Astrocyte (in vitro differentiated cells and primary cell): ENCODE data around the gene NCOA7.
"Not testable (repeated sequence)": the region's sequence is repeated elsewhere in the genome, so short reads cannot be mapped to it uniquely, and the experiment has no call there.

Source experiments
- CTCF ChIP-seq: IDR thresholded peaks from 2 replicates; pipeline ENCODE4 v1.5.1; 2011; ENCODE audit warnings: low read depth, mild to moderate bottlenecking, inconsistent platforms, low read length, moderate library complexity; ENCODE audit not compliant: insufficient read depth
- EZH2 ChIP-seq: IDR thresholded peaks from 2 replicates; pipeline ENCODE4 v1.6.1; 2012; ENCODE audit warnings: mild to moderate bottlenecking, low read length, inconsistent platforms; ENCODE audit not compliant: insufficient read depth

DNA sequence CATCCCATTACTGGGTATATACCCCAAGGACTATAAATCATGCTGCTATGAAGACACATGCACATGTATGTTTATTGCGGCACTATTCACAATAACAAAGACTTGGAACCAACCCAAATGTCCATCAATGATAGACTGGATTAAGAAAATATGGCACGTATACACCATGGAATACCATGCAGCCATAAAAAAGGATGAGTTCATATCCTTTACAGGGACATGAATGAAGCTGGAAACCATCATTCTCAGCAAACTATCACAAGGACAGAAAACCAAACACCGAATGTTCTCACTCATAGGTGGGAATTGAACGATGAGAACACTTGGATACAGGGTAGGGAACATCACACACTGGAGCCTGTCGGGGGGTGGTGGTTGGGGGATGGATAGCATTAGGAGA, 57.5 kb downstream of the NCOA7 start:
- not testable (repeated sequence) for TF ChIP-seq EZH2, CTCF
